Gastrocnemius medialis (tissue), 4 donors: ENCODE results near the gene COX4I2.

ENCODE experiments used
- CTCF ChIP-seq, 5 experiments: fragments of 450-650 bp in 3 of 5; fragments of 200-600 bp in 2 of 5; sonication (generic) in 2 of 5; IDR thresholded peaks in 4 of 5; conservative IDR thresholded peaks in 1 of 5; 1 replicate in 4 of 5; 2 replicates in 1 of 5; pipeline ENCODE4 v1.5.1; 2016 to 2019; ENCODE audit warnings: antibody characterized with exemption in 5 of 5, mild to moderate bottlenecking in 3 of 5, moderate library complexity in 3 of 5
- POLR2A ChIP-seq, 2 donors: fragments of 450-650 bp; IDR thresholded peaks; one replicate each; pipeline ENCODE4 v1.6.1; 2017; ENCODE audit warnings: antibody characterized with exemption in 2 of 2, mild to moderate bottlenecking in 2 of 2, moderate library complexity in 2 of 2

DNA sequence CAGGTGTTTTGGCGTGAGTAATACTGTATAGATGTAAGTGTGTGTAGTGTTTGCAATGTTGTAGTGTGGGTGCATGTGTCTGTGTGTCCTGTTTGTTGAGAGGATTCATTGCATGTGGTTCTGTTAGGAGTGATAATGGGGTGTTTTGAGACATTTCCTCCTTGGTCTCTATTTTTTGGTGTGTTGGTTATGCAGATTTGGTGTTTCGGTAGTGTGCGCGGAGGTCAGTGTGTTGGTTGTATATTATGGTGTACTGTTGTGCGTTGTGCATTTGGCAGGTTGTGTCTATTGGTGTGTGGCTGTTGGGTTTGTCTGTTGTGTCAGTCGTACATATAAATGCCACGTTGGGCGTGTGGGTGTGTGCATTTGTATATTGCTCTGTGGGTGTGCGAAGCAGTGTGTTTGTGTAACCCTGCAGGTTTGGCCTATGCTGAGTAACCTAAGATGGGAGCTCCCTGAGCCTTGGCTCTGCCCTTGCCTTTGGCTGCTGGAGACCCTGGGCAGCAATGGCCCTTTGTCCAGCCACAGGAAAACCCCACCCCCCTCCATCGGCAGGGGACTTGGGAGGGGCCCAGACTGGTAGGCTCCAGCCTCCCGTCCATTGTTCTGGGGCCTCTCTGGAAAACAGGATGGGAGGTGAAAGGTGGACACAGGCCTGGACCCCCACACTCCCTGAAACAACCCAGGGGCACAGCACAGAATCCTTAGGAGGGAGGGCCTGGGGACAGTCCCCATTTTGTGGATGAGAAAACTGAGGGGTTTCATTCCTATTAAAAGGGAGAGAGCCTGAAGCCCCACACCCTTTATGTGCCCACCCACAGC is 42.9 kb upstream of the COX4I2 start:
- no peak for TF ChIP-seq POLR2A (IDR thresholded peaks at IDR 0.05)
- TF ChIP-seq CTCF (IDR thresholded peaks at IDR 0.05 in 4 of 5, conservative IDR thresholded peaks at IDR 0.05 in 1 of 5): no peak
